ENCODE results near the gene SERPINA10.
"Not testable (repeated sequence)": the region's sequence is repeated elsewhere in the genome, so short reads cannot be mapped to it uniquely, and the experiment has no call there.

The SERPINA10 gene

DNA sequence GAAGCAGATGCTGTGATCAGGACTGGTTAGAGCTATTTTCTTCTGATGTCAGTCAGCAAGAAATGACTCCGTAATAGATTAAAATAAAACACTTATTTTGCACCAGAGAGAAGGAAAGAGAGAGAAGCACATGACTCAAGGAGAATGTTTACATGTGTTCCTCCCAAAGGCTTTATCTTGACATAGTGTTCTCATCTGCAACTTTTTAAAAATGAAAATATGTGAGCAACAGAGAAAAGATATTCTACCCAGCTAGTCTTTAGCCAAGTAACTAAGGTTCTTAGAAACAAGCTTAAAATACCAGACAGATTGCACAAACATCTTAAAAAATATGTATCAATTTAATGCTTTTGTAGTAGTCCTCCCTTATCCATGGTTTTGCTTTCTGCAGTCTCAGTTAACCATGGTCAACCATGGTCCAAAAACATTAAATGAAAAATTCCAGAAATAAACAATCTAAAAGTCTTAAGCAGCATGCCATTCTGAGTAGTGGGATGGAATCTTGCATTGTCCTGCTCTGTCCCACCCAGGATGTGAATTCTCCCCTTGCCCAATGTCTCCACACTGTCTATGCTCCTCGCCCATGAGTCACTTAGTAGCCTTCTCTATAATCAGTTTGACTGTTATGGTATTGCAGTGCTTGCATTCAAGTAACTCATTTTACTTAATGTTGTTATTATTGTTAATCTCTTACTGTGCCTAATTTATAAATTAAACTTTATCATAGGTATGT is 9.9 kb downstream of the SERPINA10 start:
- DNase-seq, result no peak

DNA sequence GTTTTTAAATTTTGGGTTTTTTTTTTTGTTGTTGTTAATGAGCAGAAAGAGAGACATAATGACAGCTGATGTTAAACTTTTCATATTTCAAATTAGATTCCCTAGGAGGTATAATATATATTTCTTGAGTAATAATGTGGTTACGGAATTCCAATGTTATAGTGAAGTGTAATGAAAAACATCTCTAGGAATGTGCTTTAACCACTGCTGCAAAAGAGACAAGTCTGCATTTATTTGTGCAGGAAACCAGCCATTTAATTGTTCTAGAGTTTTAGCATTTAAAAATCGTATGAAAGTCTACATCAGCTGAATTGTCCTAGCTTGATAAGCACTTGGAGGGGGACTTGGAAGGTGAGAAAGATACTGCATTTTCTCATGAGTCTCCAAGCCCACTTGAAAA is 14.3 kb downstream of the SERPINA10 start:
- no peak for DNase-seq

DNA sequence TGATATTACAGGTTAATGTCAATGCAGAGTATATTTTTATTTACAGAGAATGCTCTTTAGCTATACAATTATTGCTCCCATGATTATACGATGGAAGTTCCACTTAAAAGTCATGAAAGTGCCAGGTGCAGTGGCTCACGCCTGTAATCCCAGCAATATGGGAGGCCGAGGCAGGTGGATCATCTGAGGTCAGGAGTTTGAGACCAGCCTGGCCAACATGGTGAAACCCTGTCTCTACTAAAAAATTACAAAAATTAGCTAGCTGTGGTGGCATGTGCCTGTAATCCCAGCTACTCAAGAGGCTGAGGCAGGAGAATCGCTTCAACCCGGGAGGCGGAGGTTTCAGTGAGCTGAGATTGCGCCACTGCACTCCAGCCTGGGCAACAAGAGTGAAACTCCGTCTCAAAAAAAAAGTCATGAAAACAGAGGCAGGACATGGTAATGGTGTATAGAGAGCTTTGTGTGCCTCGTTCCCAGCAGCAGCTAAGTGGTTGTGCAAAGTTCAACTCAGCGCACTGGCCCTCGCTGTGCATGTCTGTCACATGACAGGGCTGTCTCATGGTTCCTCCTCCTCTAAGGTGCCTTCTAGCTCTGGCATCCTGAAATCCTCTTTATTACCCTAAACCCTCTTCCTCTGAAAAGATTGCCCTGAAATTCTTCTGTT is 16.0 kb downstream of the SERPINA10 start:
- DNase-seq, result not testable (repeated sequence)

DNA sequence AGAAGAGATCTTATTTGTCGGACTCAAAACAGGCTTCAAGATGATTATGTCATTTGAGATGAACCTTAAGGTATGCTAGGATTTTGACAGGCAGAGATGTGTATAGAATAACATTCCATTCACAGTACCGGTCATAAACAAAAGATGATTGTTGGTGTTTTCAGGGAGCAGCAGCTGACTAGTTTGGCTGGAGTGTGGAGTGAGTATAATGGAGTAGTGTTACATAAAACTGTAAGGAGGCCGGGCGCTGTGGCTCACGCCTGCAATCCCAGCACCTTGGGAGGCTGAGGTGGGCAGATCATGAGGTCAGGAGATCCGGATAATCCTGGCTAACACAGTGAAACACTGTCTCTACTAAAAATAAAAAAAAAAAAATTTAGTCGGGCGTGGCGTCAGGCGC is 23.9 kb downstream of the SERPINA10 start:
- no peak for DNase-seq

DNA sequence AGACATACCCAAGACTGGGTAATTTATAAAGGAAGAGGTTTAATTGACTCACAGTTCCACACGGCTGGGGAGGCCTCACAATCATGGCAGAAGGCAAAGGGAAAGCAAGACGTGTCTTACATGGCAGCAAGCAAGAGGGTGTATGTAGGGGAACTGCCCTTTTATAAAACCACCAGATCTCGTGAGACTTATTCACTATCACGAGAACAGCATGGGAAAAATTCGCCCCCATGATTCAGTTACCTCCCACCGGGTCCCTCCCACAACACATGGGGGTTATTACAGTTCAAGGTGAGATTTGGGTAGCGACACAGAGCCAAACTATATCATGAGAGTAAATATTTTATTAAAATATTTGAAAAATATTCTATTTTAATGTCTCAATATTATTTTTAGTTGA is 24.5 kb downstream of the SERPINA10 start:
- not testable (repeated sequence) for DNase-seq

DNA sequence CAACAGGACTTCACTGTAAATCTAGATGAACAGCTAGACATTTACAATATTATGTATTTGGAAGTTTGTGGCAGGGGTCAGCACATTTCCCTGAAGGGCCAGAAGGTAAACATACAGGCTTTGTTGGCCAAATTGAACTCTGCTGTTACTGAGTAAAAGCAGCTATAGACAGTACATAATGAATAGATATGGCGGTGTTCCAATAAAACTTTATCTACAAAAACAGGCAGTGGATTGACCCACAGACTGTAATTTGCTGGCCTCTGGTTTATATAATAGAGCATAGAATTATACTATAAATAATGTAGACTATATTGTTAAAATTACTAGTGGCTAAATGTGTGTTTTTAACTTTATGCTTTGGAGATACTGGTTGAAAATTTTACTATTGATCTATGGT is 25.7 kb downstream of the SERPINA10 start:
- DNase-seq, result no peak

DNA sequence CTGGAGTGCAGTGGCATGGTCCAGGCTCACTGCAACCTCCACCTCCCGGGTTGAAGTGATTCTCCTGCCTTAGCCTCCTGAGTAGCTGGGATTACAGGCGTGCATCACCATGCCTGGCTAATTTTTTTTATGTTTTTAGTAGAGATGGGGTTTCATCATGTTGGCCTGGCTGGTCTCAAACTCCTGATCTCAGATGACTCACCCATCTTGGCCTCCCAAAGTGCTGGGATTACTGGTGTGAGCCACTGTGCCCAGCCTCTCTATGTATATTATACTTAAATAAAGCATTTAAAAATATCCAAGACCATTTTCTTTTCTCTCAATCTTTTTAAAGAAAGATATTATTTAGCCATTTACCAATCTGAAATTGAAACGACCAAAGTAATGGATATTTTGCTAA is 28.9 kb downstream of the SERPINA10 start:
- DNase-seq, result not testable (repeated sequence)

DNA sequence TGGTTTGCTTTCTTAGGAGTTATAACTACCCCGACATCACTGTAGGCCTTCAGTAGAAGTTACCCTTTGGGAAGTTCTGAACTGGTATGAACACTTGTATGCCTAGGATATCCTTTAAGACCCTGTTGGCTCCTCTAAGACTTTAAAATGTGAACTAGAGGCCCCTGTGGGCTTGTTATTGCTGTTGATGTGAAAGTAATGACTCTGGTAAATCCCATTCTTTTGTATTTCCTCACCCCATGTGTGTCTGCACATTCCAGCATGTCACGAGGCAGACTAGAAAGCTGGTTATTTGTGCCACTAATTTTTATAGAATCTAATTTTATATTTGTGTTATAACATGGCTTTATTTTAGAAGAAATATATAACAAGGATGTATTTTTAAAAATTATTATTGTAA is 48.9 kb downstream of the SERPINA10 start:
- DNase-seq, result no peak

DNA sequence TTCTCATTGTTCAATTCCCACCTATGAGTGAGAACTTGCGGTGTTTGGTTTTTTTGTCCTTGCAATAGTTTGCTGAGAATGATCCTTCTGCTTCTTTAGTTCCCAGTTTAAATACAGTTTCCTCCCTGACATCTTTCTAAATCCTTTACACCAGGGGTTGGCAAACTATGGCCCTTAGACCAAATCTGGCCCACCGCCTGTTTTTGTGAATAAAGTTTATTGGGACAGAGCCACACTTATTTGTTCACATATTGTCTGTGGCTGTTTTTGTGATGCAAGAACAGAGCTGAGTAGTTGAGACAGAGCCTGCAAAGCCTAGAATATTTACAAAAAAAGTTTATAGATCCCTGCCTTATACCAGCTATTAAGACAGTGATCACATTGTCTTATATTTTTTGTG is 53.7 kb downstream of the SERPINA10 start:
- DNase-seq, result no peak

DNA sequence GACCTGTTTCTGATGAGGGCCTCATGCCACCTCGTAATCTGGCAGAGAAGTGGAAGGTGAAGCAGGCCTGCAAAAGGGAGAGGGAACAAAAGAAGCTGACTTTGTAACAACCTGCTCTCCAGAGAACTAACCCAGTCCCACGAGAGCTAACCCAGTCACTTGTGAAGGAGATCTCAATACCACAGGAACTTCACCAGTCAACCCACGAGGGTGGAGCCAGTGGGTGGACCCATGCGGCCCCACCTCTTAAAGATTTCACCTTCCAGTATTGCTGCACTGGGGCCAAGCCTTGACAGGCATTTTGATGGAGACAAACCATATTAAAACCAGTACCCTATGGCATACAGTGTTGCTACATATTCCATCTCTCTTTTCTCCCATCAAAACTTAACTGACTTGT is 55.1 kb downstream of the SERPINA10 start:
- DNase-seq, result no peak

DNA sequence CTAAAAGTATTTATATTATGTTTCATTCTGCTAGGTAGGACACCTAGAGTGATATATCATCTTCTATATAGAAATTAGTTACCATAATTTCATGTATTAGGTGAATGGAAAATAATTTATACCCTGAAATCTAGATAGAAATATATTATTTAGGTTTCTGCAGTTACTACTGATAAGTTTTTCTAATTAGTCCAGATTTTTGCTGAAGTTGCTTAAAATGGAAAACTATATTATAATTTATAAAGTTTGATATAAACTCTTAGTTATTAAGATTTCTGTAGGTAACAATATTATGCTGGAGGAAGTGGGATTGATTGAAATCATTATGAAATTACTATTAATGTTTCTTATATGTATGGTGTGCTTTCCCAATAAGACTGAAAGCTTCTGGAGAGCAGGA is 56.0 kb downstream of the SERPINA10 start:
- no peak for DNase-seq

Measured in CD4-positive, alpha-beta T cell treated with Interleukin-10 for 1 hour (primary cell).